Mesenchymal stem cell (in vitro differentiated cells and primary cell): Measurements from ENCODE around the gene FHOD1.
A peak's percentile ranks its signal among the peaks of the same experiment; 100 is the strongest.

Experiments used
- DNase-seq: peaks from one replicate; pipeline ENCODE4 v3.0.0-alpha.2; 2013
- H2AFZ ChIP-seq: one replicate; pipeline ENCODE4 v1.6.1; 2013; ENCODE audit warnings: low read depth, mild to moderate bottlenecking, control low read depth, inconsistent platforms, low read length, moderate library complexity
- H2AK5ac ChIP-seq: 2 replicates; pipeline ENCODE4 v1.6.1; 2013; ENCODE audit warnings: low read length, moderate library complexity, mild to moderate bottlenecking, inconsistent platforms; ENCODE audit not compliant: severe bottlenecking
- H2BK120ac ChIP-seq: one replicate; pipeline ENCODE4 v1.6.1; 2013; ENCODE audit warnings: low read depth, mild to moderate bottlenecking, inconsistent platforms, low read length, moderate library complexity
- H2BK12ac ChIP-seq, 2 experiments: one replicate each; pipeline ENCODE4 v1.6.1; 2013; ENCODE audit warnings: inconsistent platforms in 2 of 2, low read length in 2 of 2, mild to moderate bottlenecking in 2 of 2, moderate library complexity in 2 of 2, control low read depth in 1 of 2
- H2BK15ac ChIP-seq: one replicate; pipeline ENCODE4 v1.6.1; 2013; ENCODE audit warnings: mild to moderate bottlenecking, low read depth, inconsistent platforms; ENCODE audit not compliant: poor library complexity, severe bottlenecking
- H2BK5ac ChIP-seq: 2 replicates; pipeline ENCODE4 v1.6.1; 2013; ENCODE audit warnings: low read depth, mild to moderate bottlenecking, low read length, control low read depth, inconsistent platforms; ENCODE audit not compliant: poor library complexity, severe bottlenecking
- H3K14ac ChIP-seq, 2 experiments: one replicate each; pipeline ENCODE4 v1.6.1; 2013; ENCODE audit warnings: inconsistent platforms in 2 of 2, low read length in 2 of 2, control low read depth in 1 of 2, mild to moderate bottlenecking in 1 of 2, moderate library complexity in 1 of 2
- H3K18ac ChIP-seq, 2 experiments: one replicate each; pipeline ENCODE4 v1.6.1; 2013; ENCODE audit warnings: inconsistent platforms in 2 of 2, low read length in 2 of 2, control low read depth in 1 of 2, low read depth in 1 of 2, mild to moderate bottlenecking in 1 of 2
- H3K23ac ChIP-seq, 2 experiments: one replicate each; pipeline ENCODE4 v1.6.1; 2013; ENCODE audit warnings: inconsistent platforms in 2 of 2, low read length in 2 of 2, mild to moderate bottlenecking in 2 of 2, moderate library complexity in 2 of 2, control low read depth in 1 of 2
- H3K27ac ChIP-seq: 2 replicates; pipeline ENCODE4 v1.5.1; 2013; ENCODE audit warnings: mild to moderate bottlenecking, moderate library complexity, low read length, control low read depth, inconsistent platforms; ENCODE audit not compliant: poor library complexity, severe bottlenecking
- H3K27me3 ChIP-seq, 2 experiments: 2 replicates each; pipeline versions ENCODE4 v1.6.1 to v1.7.0; 2013; ENCODE audit warnings: low read length in 2 of 2, mild to moderate bottlenecking in 2 of 2, moderate library complexity in 2 of 2, control low read depth in 1 of 2, inconsistent platforms in 1 of 2; ENCODE audit not compliant: control insufficient read depth in 1 of 2, insufficient read depth in 1 of 2
- H3K36me3 ChIP-seq, 2 experiments: 2 replicates each; pipeline versions ENCODE4 v1.6.1 to v1.7.0; 2013; ENCODE audit warnings: low read length in 2 of 2, control low read depth in 1 of 2, inconsistent platforms in 1 of 2, low read depth in 1 of 2, mild to moderate bottlenecking in 1 of 2; ENCODE audit not compliant: insufficient read depth in 2 of 2, control insufficient read depth in 1 of 2
- H3K4ac ChIP-seq, 2 experiments: one replicate each; pipeline ENCODE4 v1.6.1; 2013; ENCODE audit warnings: inconsistent platforms in 2 of 2, low read length in 2 of 2, mild to moderate bottlenecking in 2 of 2, moderate library complexity in 2 of 2, control low read depth in 1 of 2, low read depth in 1 of 2
- H3K4me1 ChIP-seq: 2 replicates; pipeline ENCODE4 v1.6.1; 2013; ENCODE audit warnings: low read depth, low read length, control low read depth; ENCODE audit not compliant: control insufficient read depth, insufficient read depth
- H3K4me2 ChIP-seq: 2 replicates; pipeline ENCODE4 v1.6.1; 2013; ENCODE audit warnings: low read length, mild to moderate bottlenecking, inconsistent platforms; ENCODE audit not compliant: poor library complexity, severe bottlenecking
- H3K4me3 ChIP-seq, 2 experiments: 2 replicates each; pipeline versions ENCODE4 v1.5.1 to v1.7.0; 2013; ENCODE audit warnings: low read length in 2 of 2, mild to moderate bottlenecking in 2 of 2, control low read depth in 1 of 2, low read depth in 1 of 2; ENCODE audit not compliant: insufficient read depth in 1 of 2
- H3K79me1 ChIP-seq: replicated peaks from 2 replicates; pipeline ENCODE4 v1.6.1; 2013; ENCODE audit warnings: mild to moderate bottlenecking, control low read depth, low read length, inconsistent platforms; ENCODE audit not compliant: poor library complexity, severe bottlenecking
- H3K9ac ChIP-seq: 2 replicates; pipeline ENCODE4 v1.7.0; 2013; ENCODE audit warnings: mild to moderate bottlenecking, low read length, moderate library complexity
- H3K9me3 ChIP-seq: 2 replicates; pipeline ENCODE4 v1.7.0; 2013; ENCODE audit warnings: mild to moderate bottlenecking, low read length; ENCODE audit not compliant: control insufficient read depth
- H4K8ac ChIP-seq: one replicate; pipeline ENCODE4 v1.6.1; 2013; ENCODE audit warnings: inconsistent platforms, mild to moderate bottlenecking, low read length, moderate library complexity
- H4K91ac ChIP-seq: one replicate; pipeline ENCODE4 v1.6.1; 2013; ENCODE audit warnings: mild to moderate bottlenecking, low read length, inconsistent platforms
- WGBS: methylation state at CpG from one replicate; pipeline ENCODE4 v1.1.7; 2013; ENCODE audit warnings: mixed read lengths; 5-methylcytosine and 5-hydroxymethylcytosine counted together

The FHOD1 gene

GRCh38 chr16:67278773-67279295, 31.6 kb upstream of the FHOD1 start:
- 11% methylated on average over 33 of the region's 42 CpGs for WGBS
- Histone ChIP-seq H2AK5ac (peak overlapping the region; percentile 55), H2BK5ac (peak overlapping the region; percentile 92), H2BK120ac (peak overlapping the region; percentile 92), H3K18ac (peak overlapping the region; percentile 71 to 95), H3K79me1 (peaks cover 4% of the 10 kb centered on the region), H3K23ac (peak overlapping the region in 1 of 2 experiments; percentile 63), H3K9ac (peak overlapping the region; percentile 99), H2BK12ac (peak overlapping the region; percentile 40 to 96), H4K91ac (peak overlapping the region; percentile 92), H3K36me3 (peaks cover 15 to 60% of the 10 kb centered on the region in 2 experiments), H3K14ac (peak overlapping the region in 1 of 2 experiments; percentile 95), H2AFZ (peak overlapping the region; percentile 70), H3K4me3 (peak overlapping the region; percentile 57 to 84), H3K4me2 (peak overlapping the region; percentile 62), H3K27me3 (no peaks in the 10 kb centered on the region), H3K27ac (peak overlapping the region; percentile 99), H3K9me3 (no peaks in the 10 kb centered on the region), H3K4ac (peak overlapping the region; percentile 75 to 94), H4K8ac (peak overlapping the region; percentile 97), H2BK15ac (peak overlapping the region; percentile 98), H3K4me1 (peaks cover 32% of the 10 kb centered on the region)
- DNase-seq, result peak; percentile 32

- H3K4me1 ChIP-seq, result peaks cover 32% of the 10 kb centered on the region
- no peaks in the 10 kb centered on the region for H3K27me3 ChIP-seq
- peak overlapping the region; percentile 70 for H2AFZ ChIP-seq
- H3K27ac ChIP-seq, result peak overlapping the region; percentile 99
- H3K18ac ChIP-seq, result peak overlapping the region; percentile 93 to 95
- H3K79me1 ChIP-seq, result peaks cover 4% of the 10 kb centered on the region
- peak overlapping the region; percentile 62 for H3K4me2 ChIP-seq
- H2BK120ac ChIP-seq, result peak overlapping the region; percentile 92
- peak overlapping the region; percentile 88 to 94 for H3K4ac ChIP-seq
- peaks cover 15 to 54% of the 10 kb centered on the region in 2 experiments for H3K36me3 ChIP-seq
- H2BK12ac ChIP-seq, result peak overlapping the region; percentile 41 to 96
- peak overlapping the region; percentile 92 for H2BK5ac ChIP-seq
- DNase-seq, result peak; percentile 87
- H2AK5ac ChIP-seq, result peak overlapping the region; percentile 81
- peak overlapping the region in 1 of 2 experiments; percentile 41 for H3K23ac ChIP-seq
- WGBS, result 83% methylated on average over 13 of the region's 13 CpGs
- H2BK15ac ChIP-seq, result peak overlapping the region; percentile 98
- H4K8ac ChIP-seq, result peak overlapping the region; percentile 97
- peak overlapping the region; percentile 96 for H4K91ac ChIP-seq
- H3K4me3 ChIP-seq, result peak overlapping the region in 1 of 2 experiments; percentile 84
- H3K14ac ChIP-seq, result peak overlapping the region in 1 of 2 experiments; percentile 95
- H3K9ac ChIP-seq, result peak overlapping the region; percentile 99
- no peaks in the 10 kb centered on the region for H3K9me3 ChIP-seq
These were observed 30.9 kb upstream of the FHOD1 start for GRCh38 chr16:67277999-67278772.

GRCh38 chr16:67277294-67277998, 30.2 kb upstream of the FHOD1 start:
- no peak overlapping the region for H2AFZ ChIP-seq
- H3K14ac ChIP-seq, result peak overlapping the region in 1 of 2 experiments; percentile 72
- DNase-seq, result peak; percentile 99
- peak overlapping the region; percentile 93 for H3K18ac ChIP-seq
- H3K27me3 ChIP-seq, result no peaks in the 10 kb centered on the region
- peaks cover 32% of the 10 kb centered on the region for H3K4me1 ChIP-seq
- H3K23ac ChIP-seq, result no peak overlapping the region
- peak overlapping the region; percentile 36 for H2BK120ac ChIP-seq
- peaks cover 4% of the 10 kb centered on the region for H3K79me1 ChIP-seq
- peak overlapping the region; percentile 99 for H3K27ac ChIP-seq
- H3K9me3 ChIP-seq, result no peaks in the 10 kb centered on the region
- peak overlapping the region in 1 of 2 experiments; percentile 84 for H3K4me3 ChIP-seq
- peak overlapping the region; percentile 88 to 94 for H3K4ac ChIP-seq
- peak overlapping the region; percentile 41 to 96 for H2BK12ac ChIP-seq
- H3K9ac ChIP-seq, result peak overlapping the region; percentile 99
- peak overlapping the region; percentile 96 for H4K91ac ChIP-seq
- peaks cover 15 to 49% of the 10 kb centered on the region in 2 experiments for H3K36me3 ChIP-seq
- peak overlapping the region; percentile 97 for H4K8ac ChIP-seq
- peak overlapping the region; percentile 92 for H2BK5ac ChIP-seq
- peak overlapping the region; percentile 44 for H2BK15ac ChIP-seq
- peak overlapping the region; percentile 4 for H3K4me2 ChIP-seq
- 39% methylated on average over 4 of the region's 4 CpGs for WGBS
- H2AK5ac ChIP-seq, result peak overlapping the region; percentile 81
